WI38 (cell line): ENCODE measurements around the gene MBD5.

Experiments used
- H3K4me3 ChIP-seq: 2 replicates; pipeline ENCODE4 v1.5.1; 2011; ENCODE audit warnings: low read depth, mild to moderate bottlenecking, control low read depth, low read length
- TF ChIP-seq, protein P1 (sequence below): IDR thresholded peaks from 2 replicates; pipeline ENCODE4 v1.5.1; 2012; ENCODE audit warnings: low read depth, mild to moderate bottlenecking, control low read depth, low read length

The MBD5 gene

DNA sequence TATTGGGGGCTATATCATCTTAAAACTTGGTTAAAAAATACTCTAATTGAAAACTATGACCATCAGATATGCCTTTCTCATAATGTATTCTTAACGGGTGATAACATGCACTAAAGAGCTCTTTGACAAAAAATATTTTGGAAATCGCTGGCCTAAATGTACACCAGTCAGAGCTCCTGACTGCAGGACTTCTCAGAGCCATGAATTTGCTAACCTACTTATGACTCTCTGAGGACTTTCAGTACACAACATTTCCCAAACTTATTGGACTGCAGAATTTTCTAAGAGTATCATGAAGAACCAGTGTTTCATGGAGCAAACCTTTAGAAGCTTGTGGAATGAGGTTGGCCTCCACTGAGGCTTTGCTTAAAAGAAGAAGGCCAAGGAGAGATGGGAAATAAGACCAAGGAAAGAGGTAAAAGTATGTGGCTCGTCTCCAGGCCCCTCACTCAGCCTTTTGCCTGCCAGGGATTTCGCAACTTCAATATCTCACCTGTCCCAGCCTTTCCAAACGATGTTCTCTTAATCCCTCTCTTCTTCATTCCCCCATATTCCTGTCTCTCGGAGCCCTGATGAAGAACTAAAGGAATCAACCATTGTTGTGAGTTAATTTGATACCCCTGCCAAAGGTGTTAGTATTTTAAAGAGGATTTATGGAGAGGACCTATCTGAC, 534.9 kb downstream of the MBD5 start:
- no peak overlapping the region for H3K4me3 ChIP-seq
- TF ChIP-seq, protein P1, sequence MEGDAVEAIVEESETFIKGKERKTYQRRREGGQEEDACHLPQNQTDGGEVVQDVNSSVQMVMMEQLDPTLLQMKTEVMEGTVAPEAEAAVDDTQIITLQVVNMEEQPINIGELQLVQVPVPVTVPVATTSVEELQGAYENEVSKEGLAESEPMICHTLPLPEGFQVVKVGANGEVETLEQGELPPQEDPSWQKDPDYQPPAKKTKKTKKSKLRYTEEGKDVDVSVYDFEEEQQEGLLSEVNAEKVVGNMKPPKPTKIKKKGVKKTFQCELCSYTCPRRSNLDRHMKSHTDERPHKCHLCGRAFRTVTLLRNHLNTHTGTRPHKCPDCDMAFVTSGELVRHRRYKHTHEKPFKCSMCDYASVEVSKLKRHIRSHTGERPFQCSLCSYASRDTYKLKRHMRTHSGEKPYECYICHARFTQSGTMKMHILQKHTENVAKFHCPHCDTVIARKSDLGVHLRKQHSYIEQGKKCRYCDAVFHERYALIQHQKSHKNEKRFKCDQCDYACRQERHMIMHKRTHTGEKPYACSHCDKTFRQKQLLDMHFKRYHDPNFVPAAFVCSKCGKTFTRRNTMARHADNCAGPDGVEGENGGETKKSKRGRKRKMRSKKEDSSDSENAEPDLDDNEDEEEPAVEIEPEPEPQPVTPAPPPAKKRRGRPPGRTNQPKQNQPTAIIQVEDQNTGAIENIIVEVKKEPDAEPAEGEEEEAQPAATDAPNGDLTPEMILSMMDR: no peak

DNA sequence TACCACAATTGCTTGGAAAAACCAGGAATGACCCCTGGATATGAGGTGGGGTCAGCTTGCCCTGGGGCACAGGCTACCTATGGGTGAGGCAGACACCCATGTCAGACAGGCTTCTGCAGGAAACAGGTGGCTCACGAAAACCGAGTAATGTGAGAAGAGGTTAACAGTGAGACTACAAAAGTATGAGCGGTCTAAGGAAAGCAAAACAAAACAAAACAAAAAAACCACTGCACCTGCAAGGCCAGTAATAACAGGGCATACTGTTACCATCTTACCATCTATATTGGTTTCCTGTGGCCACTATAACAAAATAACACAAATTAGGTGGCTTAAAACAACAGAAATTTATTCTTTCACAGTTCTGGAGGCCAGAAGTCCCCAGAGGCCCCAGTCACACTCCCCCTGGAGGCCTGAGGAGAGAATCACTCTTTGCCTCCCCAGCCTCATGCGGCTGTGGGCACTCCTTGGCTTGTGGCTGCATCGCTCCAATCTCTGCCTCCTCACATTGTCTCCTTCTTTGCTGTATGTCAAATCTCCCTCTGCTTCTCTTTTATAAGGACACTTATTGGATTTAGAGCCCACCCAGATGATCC, 537.0 kb downstream of the MBD5 start:
- H3K4me3 ChIP-seq: no peak overlapping the region
- TF ChIP-seq, protein P1: 0 out of 2 replicates have a peak, but pooled peaks have one; percentile 19

DNA sequence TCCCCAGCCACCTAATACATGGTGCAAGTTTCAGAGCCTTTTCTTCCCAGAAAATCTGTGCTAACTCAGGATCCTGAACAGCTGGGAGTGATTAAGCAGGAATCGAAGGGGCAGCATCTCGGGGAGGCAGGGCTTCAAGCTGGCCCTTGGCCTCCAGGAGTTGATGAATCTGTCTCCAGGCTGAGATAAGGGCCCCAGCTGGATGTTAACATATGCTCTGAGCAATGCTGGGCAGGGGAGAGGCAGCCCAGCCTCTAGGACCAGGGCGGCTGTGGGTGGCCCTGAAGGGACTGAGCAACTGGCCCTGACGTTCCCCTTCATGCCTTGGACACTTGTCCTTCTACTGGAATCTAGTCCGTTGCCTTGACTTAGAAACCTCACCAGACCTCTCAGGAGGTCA, 539.6 kb downstream of the MBD5 start:
- no peak overlapping the region for H3K4me3 ChIP-seq
- TF ChIP-seq, protein P1: no peak

DNA sequence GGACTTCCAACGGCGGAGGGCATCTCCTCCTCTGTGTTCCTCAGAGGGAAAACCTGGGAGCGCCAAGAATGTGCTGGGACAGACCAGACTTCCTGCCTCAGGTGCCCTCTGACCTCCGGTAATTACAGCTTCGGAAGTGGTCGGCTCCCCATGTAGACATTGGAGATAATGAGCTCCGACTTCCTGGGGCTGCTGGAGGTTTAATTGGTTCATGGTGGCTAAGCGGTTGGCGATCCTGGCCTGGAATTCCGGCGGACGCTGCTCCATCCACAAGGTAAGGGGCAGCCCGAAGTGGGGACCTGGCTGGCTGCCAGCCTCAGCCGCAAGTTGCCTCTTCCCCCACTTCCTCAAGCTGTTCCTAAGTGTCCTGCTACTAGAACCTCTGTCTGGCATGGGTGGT, 540.5 kb downstream of the MBD5 start:
- TF ChIP-seq, protein P1: no peak
- H3K4me3 ChIP-seq: no peak overlapping the region

DNA sequence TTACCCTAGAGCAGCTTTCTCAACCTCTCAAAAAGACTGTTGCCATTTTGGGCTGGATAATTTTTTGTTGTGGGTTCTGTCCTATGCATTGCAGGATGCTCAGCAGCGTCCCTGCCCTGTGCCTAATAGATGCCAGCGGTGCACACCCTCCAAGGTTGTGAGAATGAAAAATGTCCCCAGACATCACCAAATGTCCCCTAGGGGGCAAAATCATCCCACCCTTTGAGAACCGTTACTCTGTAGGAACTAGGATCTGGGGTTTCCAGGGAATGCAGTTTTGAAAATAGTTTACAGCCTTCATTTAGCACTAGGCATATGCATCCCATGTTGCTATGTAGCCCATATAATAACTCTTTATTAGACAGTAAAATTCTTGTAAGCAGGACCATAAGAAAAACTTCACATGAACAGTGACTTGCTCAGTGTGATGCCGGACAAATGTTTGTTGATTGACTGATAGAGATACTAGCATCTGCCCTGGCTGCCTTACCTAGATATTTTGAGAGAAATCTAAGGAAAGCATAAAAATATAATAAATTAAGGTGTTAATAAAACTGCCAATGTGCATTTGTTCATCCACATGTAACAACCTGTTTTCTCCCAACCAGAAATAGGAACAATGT, 544.5 kb downstream of the MBD5 start:
- TF ChIP-seq, protein P1: no peak
- no peak overlapping the region for H3K4me3 ChIP-seq
